GM23338 (cell line): Measurements from ENCODE around the gene HSD17B11. TPM values are rescaled to one million over a fixed set of nuclear protein-coding genes. Genes with fewer than 3 reads are reported as not detected.

Experiments
- ATAC-seq: fragments of 200-7000 bp; cut with Tn5 transposase; 3 replicates; pipeline ENCODE4 v1.9.1; 2020
- DNase-seq: peaks from one replicate; pipeline ENCODE4 v3.0.0-alpha.2; 2015; ENCODE audit warnings: low spot score
- H2AFZ ChIP-seq: fragments of 200-600 bp; sonication (generic); 2 replicates; pipeline ENCODE4 v1.8.0; 2016; ENCODE audit warnings: antibody characterized with exemption, mild to moderate bottlenecking, moderate library complexity
- H3F3A ChIP-seq: fragments of 200-600 bp; sonication (generic); replicated peaks from 2 replicates; pipeline ENCODE4 v1.8.0; 2017; ENCODE audit warnings: antibody characterized with exemption, mixed run types, low read depth
- H3K27ac ChIP-seq: fragments of 200-600 bp; sonication (generic); 2 replicates; pipeline ENCODE4 v1.6.1; 2016; ENCODE audit warnings: low read depth
- H3K27me3 ChIP-seq: fragments of 200-600 bp; sonication (generic); 2 replicates; pipeline ENCODE4 v1.8.0; 2016; ENCODE audit warnings: mild to moderate bottlenecking, mixed run types, moderate library complexity; ENCODE audit not compliant: insufficient read depth
- H3K36me3 ChIP-seq: fragments of 200-600 bp; sonication (generic); 2 replicates; pipeline ENCODE4 v1.8.0; 2016; ENCODE audit warnings: mild to moderate bottlenecking; ENCODE audit not compliant: insufficient read depth
- H3K4me1 ChIP-seq: fragments of 200-600 bp; sonication (generic); 2 replicates; pipeline ENCODE4 v1.8.0; 2016; ENCODE audit warnings: mild to moderate bottlenecking, moderate library complexity; ENCODE audit not compliant: insufficient read depth
- H3K4me2 ChIP-seq: fragments of 200-600 bp; sonication (generic); 2 replicates; pipeline ENCODE4 v1.7.1; 2017; ENCODE audit warnings: mixed run types
- H3K4me3 ChIP-seq: fragments of 200-600 bp; sonication (generic); 2 replicates; pipeline ENCODE4 v1.6.1; 2016; ENCODE audit warnings: mixed run types
- H3K79me2 ChIP-seq: fragments of 200-600 bp; sonication (generic); replicated peaks from 2 replicates; pipeline ENCODE4 v1.8.0; 2017; ENCODE audit warnings: mild to moderate bottlenecking; ENCODE audit not compliant: insufficient read depth
- H3K9me2 ChIP-seq: fragments of 200-600 bp; sonication (generic); 2 replicates; pipeline ENCODE4 v1.8.0; 2017; ENCODE audit not compliant: insufficient read depth
- H4K20me1 ChIP-seq: fragments of 200-600 bp; sonication (generic); replicated peaks from 2 replicates; pipeline ENCODE4 v1.8.0; 2017; ENCODE audit warnings: mild to moderate bottlenecking; ENCODE audit not compliant: insufficient read depth
- H3K27ac Mint-ChIP-seq: 2 replicates; pipeline ENCODE4 v1.8.0; 2020; ENCODE audit warnings: inconsistent platforms, mild to moderate bottlenecking, moderate library complexity, mixed read lengths
- H3K27me3 Mint-ChIP-seq: 3 replicates; pipeline ENCODE4 v1.8.0; 2022; ENCODE audit warnings: low read depth, mild to moderate bottlenecking, moderate library complexity, mixed read lengths, inconsistent platforms; ENCODE audit not compliant: insufficient read depth, poor library complexity
- H3K36me3 Mint-ChIP-seq: 3 replicates; pipeline ENCODE4 v1.8.0; 2021; ENCODE audit warnings: low read depth, mild to moderate bottlenecking, inconsistent platforms, moderate library complexity, mixed read lengths
- H3K4me1 Mint-ChIP-seq: 3 replicates; pipeline ENCODE4 v1.8.0; 2020; ENCODE audit warnings: mild to moderate bottlenecking, inconsistent platforms, mixed read lengths
- H3K4me3 Mint-ChIP-seq: 3 replicates; pipeline ENCODE4 v1.8.0; 2021; ENCODE audit warnings: moderate library complexity, mild to moderate bottlenecking, inconsistent platforms, mixed read lengths
- H3K9me3 Mint-ChIP-seq: 3 replicates; pipeline ENCODE4 v1.8.0; 2020; ENCODE audit warnings: moderate library complexity, mild to moderate bottlenecking, inconsistent platforms, mixed read lengths
- CREB1 ChIP-seq: fragments of 250-450 bp; sonication (Bioruptor Pico); IDR thresholded peaks from 2 replicates; pipeline ENCODE4 v1.5.0; 2020; ENCODE audit warnings: low read depth, mild to moderate bottlenecking, moderate library complexity
- EZH2 ChIP-seq: fragments of 200-600 bp; sonication (generic); IDR thresholded peaks from one replicate; pipeline ENCODE4 v1.8.0; 2017; ENCODE audit warnings: antibody characterized with exemption, mild to moderate bottlenecking, low read depth; ENCODE audit not compliant: unreplicated experiment
- EZH2phosphoT487 ChIP-seq: fragments of 200-600 bp; sonication (generic); IDR thresholded peaks from one replicate; pipeline ENCODE4 v1.8.1; 2018; ENCODE audit warnings: antibody characterized with exemption; ENCODE audit not compliant: unreplicated experiment
- JUNB ChIP-seq: IDR thresholded peaks from one replicate; pipeline ENCODE4 v1.6.1; 2016; ENCODE audit warnings: antibody characterized with exemption; ENCODE audit not compliant: unreplicated experiment
- POLR2AphosphoS5 ChIP-seq: IDR thresholded peaks from 2 replicates; pipeline ENCODE4 v1.6.1; 2016; ENCODE audit warnings: antibody characterized with exemption, low read depth
- STAT1 ChIP-seq: IDR thresholded peaks from one replicate; pipeline ENCODE4 v1.6.1; 2016; ENCODE audit warnings: antibody characterized with exemption; ENCODE audit not compliant: unreplicated experiment
- ZNF114 ChIP-seq: fragments of 250-450 bp; sonication (Bioruptor Pico); IDR thresholded peaks from 2 replicates; pipeline ENCODE4 v1.5.0; 2020; ENCODE audit warnings: mild to moderate bottlenecking, moderate library complexity
- ZNF331 ChIP-seq: fragments of 250-450 bp; sonication (Bioruptor Pico); IDR thresholded peaks from 2 replicates; pipeline ENCODE4 v1.5.0; 2020; ENCODE audit warnings: low read depth, mild to moderate bottlenecking, moderate library complexity
- polyA plus RNA-seq: library from polyadenylated mRNA; unstranded; fragments of >200 nt; fragmentation: Nextera tagmentation; extraction: Ambion mirVana; gene quantifications from 2 replicates; pipeline ENCODE4 v1.2.1, GENCODE V29; 2016
- total RNA-seq: library from RNA; depleted of rRNA; stranded (reverse); fragments of >200 nt; shearing (Covaris generic); gene quantifications from 2 replicates; pipeline ENCODE4 v1.2.3, GENCODE V29; 2014
- TF ChIP-seq, protein P1 (sequence below): IDR thresholded peaks from one replicate; pipeline ENCODE4 v1.6.1; 2018; ENCODE audit warnings: antibody characterized with exemption; ENCODE audit not compliant: unreplicated experiment
- TF ChIP-seq, protein P2 (sequence below), 2 experiments: fragments of 200-600 bp in 1 of 2; sonication (generic) in 1 of 2; conservative IDR thresholded peaks; 2 replicates each; pipeline versions ENCODE4 v1.5.1 to v1.6.1; 2016 to 2017; ENCODE audit warnings: antibody characterized with exemption in 2 of 2, low read depth in 2 of 2, mild to moderate bottlenecking in 2 of 2, moderate library complexity in 1 of 2
- TF ChIP-seq, protein P3 (sequence below): fragments of 250-450 bp; sonication (Bioruptor Pico); IDR thresholded peaks from 2 replicates; pipeline ENCODE4 v1.5.0; 2020; ENCODE audit warnings: mild to moderate bottlenecking, moderate library complexity
- TF ChIP-seq, protein P4 (sequence below): IDR thresholded peaks from 2 replicates; pipeline ENCODE4 v1.6.1; 2016; ENCODE audit warnings: antibody characterized with exemption

HSD17B11 gene
- total and polyA plus RNA-seq, 2 experiments from 2014 or later, result 9.7 to 14.8 TPM

DNA sequence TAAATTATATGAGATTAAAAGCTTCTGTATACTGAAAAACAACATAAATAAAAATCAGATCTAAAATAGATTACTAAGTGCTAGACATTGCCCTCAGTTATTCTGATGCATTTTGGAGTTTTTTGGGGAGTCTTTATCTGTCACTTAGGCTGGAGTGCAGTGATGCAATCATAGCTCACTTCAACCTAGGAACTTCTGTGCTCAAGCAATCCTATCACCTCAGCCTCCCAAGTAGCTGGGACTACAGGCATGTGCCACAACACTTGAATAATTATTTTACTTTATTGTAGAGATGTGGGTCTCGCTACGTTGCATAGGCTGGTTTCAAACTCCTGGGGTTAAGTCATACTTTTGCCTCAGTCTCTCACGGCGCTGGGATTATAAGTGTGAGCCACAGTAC is 31.7 kb downstream of the HSD17B11 start:
- ATAC-seq, result no peak
- H3K36me3 Mint-ChIP-seq, result peaks cover 3% of the 10 kb centered on the region; the same call in 2 of the 3 replicates

More for the DNA sequence above, 31.7 kb downstream of the HSD17B11 start:
- H3K4me3 Mint-ChIP-seq, result no peak overlapping the region
- no peaks in the 10 kb centered on the region for H3K27me3 ChIP-seq
- peaks cover 21% of the 10 kb centered on the region for H3K4me1 ChIP-seq
- no peak overlapping the region for H3K4me3 ChIP-seq
- H3K9me3 Mint-ChIP-seq, result no peaks in the 10 kb centered on the region
- peaks cover 4% of the 10 kb centered on the region for H3K27me3 Mint-ChIP-seq
- H3K4me1 Mint-ChIP-seq, result peaks cover 16% of the 10 kb centered on the region; the same call in 2 of the 3 replicates
- DNase-seq, result no peak
- H2AFZ ChIP-seq, result no peak overlapping the region
- TF ChIP-seq STAT1 (no peak), ZNF114 (CRISPR knock-in tag) (no peak), JUNB (no peak), POLR2AphosphoS5 (no peak), CREB1 (CRISPR knock-in tag) (no peak), EZH2 (no peak), ZNF331 (no peak), EZH2phosphoT487 (no peak)
- TF ChIP-seq, protein P1, sequence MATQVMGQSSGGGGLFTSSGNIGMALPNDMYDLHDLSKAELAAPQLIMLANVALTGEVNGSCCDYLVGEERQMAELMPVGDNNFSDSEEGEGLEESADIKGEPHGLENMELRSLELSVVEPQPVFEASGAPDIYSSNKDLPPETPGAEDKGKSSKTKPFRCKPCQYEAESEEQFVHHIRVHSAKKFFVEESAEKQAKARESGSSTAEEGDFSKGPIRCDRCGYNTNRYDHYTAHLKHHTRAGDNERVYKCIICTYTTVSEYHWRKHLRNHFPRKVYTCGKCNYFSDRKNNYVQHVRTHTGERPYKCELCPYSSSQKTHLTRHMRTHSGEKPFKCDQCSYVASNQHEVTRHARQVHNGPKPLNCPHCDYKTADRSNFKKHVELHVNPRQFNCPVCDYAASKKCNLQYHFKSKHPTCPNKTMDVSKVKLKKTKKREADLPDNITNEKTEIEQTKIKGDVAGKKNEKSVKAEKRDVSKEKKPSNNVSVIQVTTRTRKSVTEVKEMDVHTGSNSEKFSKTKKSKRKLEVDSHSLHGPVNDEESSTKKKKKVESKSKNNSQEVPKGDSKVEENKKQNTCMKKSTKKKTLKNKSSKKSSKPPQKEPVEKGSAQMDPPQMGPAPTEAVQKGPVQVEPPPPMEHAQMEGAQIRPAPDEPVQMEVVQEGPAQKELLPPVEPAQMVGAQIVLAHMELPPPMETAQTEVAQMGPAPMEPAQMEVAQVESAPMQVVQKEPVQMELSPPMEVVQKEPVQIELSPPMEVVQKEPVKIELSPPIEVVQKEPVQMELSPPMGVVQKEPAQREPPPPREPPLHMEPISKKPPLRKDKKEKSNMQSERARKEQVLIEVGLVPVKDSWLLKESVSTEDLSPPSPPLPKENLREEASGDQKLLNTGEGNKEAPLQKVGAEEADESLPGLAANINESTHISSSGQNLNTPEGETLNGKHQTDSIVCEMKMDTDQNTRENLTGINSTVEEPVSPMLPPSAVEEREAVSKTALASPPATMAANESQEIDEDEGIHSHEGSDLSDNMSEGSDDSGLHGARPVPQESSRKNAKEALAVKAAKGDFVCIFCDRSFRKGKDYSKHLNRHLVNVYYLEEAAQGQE, result no peak
- TF ChIP-seq, protein P2, sequence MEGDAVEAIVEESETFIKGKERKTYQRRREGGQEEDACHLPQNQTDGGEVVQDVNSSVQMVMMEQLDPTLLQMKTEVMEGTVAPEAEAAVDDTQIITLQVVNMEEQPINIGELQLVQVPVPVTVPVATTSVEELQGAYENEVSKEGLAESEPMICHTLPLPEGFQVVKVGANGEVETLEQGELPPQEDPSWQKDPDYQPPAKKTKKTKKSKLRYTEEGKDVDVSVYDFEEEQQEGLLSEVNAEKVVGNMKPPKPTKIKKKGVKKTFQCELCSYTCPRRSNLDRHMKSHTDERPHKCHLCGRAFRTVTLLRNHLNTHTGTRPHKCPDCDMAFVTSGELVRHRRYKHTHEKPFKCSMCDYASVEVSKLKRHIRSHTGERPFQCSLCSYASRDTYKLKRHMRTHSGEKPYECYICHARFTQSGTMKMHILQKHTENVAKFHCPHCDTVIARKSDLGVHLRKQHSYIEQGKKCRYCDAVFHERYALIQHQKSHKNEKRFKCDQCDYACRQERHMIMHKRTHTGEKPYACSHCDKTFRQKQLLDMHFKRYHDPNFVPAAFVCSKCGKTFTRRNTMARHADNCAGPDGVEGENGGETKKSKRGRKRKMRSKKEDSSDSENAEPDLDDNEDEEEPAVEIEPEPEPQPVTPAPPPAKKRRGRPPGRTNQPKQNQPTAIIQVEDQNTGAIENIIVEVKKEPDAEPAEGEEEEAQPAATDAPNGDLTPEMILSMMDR (conservative IDR thresholded peaks at IDR 0.05; ENCODE audit: low read depth in 2 of 2), result no peak
- TF ChIP-seq, protein P3, sequence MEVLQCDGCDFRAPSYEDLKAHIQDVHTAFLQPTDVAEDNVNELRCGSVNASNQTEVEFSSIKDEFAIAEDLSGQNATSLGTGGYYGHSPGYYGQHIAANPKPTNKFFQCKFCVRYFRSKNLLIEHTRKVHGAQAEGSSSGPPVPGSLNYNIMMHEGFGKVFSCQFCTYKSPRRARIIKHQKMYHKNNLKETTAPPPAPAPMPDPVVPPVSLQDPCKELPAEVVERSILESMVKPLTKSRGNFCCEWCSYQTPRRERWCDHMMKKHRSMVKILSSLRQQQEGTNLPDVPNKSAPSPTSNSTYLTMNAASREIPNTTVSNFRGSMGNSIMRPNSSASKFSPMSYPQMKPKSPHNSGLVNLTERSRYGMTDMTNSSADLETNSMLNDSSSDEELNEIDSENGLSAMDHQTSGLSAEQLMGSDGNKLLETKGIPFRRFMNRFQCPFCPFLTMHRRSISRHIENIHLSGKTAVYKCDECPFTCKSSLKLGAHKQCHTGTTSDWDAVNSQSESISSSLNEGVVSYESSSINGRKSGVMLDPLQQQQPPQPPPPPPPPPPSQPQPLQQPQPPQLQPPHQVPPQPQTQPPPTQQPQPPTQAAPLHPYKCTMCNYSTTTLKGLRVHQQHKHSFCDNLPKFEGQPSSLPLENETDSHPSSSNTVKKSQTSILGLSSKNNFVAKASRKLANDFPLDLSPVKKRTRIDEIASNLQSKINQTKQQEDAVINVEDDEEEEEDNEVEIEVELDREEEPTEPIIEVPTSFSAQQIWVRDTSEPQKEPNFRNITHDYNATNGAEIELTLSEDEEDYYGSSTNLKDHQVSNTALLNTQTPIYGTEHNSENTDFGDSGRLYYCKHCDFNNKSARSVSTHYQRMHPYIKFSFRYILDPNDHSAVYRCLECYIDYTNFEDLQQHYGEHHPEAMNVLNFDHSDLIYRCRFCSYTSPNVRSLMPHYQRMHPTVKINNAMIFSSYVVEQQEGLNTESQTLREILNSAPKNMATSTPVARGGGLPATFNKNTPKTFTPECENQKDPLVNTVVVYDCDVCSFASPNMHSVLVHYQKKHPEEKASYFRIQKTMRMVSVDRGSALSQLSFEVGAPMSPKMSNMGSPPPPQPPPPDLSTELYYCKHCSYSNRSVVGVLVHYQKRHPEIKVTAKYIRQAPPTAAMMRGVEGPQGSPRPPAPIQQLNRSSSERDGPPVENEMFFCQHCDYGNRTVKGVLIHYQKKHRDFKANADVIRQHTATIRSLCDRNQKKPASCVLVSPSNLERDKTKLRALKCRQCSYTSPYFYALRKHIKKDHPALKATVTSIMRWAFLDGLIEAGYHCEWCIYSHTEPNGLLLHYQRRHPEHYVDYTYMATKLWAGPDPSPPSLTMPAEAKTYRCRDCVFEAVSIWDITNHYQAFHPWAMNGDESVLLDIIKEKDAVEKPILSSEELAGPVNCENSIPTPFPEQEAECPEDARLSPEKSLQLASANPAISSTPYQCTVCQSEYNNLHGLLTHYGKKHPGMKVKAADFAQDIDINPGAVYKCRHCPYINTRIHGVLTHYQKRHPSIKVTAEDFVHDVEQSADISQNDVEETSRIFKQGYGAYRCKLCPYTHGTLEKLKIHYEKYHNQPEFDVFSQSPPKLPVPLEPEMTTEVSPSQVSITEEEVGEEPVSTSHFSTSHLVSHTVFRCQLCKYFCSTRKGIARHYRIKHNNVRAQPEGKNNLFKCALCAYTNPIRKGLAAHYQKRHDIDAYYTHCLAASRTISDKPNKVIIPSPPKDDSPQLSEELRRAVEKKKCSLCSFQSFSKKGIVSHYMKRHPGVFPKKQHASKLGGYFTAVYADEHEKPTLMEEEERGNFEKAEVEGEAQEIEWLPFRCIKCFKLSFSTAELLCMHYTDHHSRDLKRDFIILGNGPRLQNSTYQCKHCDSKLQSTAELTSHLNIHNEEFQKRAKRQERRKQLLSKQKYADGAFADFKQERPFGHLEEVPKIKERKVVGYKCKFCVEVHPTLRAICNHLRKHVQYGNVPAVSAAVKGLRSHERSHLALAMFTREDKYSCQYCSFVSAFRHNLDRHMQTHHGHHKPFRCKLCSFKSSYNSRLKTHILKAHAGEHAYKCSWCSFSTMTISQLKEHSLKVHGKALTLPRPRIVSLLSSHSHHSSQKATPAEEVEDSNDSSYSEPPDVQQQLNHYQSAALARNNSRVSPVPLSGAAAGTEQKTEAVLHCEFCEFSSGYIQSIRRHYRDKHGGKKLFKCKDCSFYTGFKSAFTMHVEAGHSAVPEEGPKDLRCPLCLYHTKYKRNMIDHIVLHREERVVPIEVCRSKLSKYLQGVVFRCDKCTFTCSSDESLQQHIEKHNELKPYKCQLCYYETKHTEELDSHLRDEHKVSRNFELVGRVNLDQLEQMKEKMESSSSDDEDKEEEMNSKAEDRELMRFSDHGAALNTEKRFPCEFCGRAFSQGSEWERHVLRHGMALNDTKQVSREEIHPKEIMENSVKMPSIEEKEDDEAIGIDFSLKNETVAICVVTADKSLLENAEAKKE (CRISPR knock-in tag), result no peak
- TF ChIP-seq, protein P4, sequence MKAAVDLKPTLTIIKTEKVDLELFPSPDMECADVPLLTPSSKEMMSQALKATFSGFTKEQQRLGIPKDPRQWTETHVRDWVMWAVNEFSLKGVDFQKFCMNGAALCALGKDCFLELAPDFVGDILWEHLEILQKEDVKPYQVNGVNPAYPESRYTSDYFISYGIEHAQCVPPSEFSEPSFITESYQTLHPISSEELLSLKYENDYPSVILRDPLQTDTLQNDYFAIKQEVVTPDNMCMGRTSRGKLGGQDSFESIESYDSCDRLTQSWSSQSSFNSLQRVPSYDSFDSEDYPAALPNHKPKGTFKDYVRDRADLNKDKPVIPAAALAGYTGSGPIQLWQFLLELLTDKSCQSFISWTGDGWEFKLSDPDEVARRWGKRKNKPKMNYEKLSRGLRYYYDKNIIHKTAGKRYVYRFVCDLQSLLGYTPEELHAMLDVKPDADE, result no peak
- H3F3A ChIP-seq, result no peaks in the 10 kb centered on the region
- H3K27ac Mint-ChIP-seq, result no peak overlapping the region
- no peaks in the 10 kb centered on the region for H3K79me2 ChIP-seq
- no peak overlapping the region for H3K27ac ChIP-seq
- no peak overlapping the region for H3K4me2 ChIP-seq
- H3K9me2 ChIP-seq, result no peaks in the 10 kb centered on the region
- no peaks in the 10 kb centered on the region for H4K20me1 ChIP-seq
- H3K36me3 ChIP-seq, result no peaks in the 10 kb centered on the region
